HG02870 (cell line): ENCODE measurements around the gene AP2A1.

ENCODE experiments used
- ATAC-seq: cut with Tn5 transposase; IDR thresholded peaks from one replicate; pipeline ENCODE4 v1.9.1; 2021; ENCODE audit warnings: mild to moderate bottlenecking, moderate library complexity; ENCODE audit not compliant: unreplicated experiment

AP2A1 gene

GRCh38 chr19:49853852-49854377 lies 87.1 kb downstream of the AP2A1 start:
- ATAC-seq, result no peak

- no peak for ATAC-seq
These were observed 87.8 kb downstream of the AP2A1 start for GRCh38 chr19:49854378-49855263.

DNA sequence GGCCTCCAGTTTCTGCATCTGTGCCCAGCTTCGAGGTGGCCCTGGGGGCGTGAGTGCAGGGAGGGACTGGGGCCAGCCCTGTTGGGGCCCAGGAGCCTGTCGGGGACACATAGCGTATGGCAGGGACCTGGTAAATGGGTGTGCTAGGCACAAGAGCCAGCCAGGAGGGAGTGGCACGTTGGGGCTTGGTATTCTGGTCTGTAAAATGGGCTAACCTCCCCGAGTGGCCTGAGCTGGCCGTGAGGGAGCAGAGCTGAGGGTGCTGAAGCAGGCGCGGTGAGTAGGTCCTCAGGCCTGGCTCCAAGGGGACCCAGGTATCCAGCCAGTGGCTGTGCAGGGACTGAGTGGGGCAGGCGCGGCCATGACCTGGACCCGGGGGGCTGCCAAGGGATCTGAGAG lies 88.5 kb downstream of the AP2A1 start:
- ATAC-seq, result no peak

GRCh38 chr19:49855676-49856573 lies 89.1 kb downstream of the AP2A1 start:
- ATAC-seq, result no peak

DNA sequence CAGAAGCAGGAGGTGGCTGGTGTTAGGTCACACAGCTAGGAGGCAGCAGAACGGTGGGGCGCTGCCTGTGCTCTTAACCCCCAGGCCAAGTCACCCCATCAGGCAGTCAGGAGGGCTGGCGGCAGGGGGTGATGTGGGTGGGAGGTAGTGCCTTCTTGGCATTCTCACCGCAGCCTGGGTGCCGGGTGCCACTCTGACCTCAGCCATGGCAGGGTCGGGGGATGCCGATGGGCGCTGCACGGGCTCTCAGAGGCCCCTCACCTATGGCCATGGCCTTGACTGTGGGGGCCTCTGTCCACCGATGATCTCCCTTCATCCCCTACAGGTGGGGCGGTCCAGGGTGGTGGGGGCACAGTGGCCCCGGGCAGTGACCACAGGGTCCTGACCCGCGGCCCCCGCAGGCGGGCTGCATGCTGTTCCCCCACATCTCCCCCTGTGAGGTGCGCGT lies 89.8 kb downstream of the AP2A1 start:
- ATAC-seq, result no peak
